Peyer's patch (tissue), 4 donors: Measurements from ENCODE around the gene SH3RF1.

Source experiments
- POLR2A ChIP-seq, 2 donors: fragments of 450-650 bp; IDR thresholded peaks; one replicate each; pipeline ENCODE4 v1.5.1; 2017; ENCODE audit warnings: antibody characterized with exemption in 2 of 2, mild to moderate bottlenecking in 2 of 2, moderate library complexity in 2 of 2
- TF ChIP-seq, protein P1 (sequence below), 6 experiments: fragments of 450-650 bp in 4 of 6; fragments of 200-600 bp in 2 of 6; sonication (generic) in 1 of 6; IDR thresholded peaks; one replicate each; pipeline ENCODE4 v1.5.1; 2017 to 2019; ENCODE audit warnings: antibody characterized with exemption in 6 of 6, mild to moderate bottlenecking in 3 of 6, moderate library complexity in 1 of 6

DNA sequence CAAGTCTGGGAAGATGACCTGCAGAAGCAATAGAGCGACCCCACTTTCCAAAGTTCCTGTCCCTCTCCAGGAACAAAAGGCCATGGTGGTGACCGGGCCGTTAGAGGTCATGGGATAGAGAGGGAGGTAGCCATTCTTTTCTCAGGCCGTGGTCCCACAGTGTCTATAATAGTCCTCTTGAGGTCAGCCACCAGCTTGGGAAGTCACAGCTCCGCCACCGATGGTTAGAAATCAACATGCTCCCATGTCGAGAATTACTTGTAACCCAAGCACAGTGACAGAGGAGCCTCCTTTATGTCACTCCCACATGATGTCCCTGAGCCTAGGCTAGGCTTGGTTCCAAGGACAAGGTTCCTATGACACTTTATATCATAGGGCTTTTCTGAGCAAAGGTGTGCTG, 212.4 kb downstream of the SH3RF1 start:
- TF ChIP-seq, protein P1, sequence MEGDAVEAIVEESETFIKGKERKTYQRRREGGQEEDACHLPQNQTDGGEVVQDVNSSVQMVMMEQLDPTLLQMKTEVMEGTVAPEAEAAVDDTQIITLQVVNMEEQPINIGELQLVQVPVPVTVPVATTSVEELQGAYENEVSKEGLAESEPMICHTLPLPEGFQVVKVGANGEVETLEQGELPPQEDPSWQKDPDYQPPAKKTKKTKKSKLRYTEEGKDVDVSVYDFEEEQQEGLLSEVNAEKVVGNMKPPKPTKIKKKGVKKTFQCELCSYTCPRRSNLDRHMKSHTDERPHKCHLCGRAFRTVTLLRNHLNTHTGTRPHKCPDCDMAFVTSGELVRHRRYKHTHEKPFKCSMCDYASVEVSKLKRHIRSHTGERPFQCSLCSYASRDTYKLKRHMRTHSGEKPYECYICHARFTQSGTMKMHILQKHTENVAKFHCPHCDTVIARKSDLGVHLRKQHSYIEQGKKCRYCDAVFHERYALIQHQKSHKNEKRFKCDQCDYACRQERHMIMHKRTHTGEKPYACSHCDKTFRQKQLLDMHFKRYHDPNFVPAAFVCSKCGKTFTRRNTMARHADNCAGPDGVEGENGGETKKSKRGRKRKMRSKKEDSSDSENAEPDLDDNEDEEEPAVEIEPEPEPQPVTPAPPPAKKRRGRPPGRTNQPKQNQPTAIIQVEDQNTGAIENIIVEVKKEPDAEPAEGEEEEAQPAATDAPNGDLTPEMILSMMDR (IDR thresholded peaks at IDR 0.05): no peak
- TF ChIP-seq POLR2A (IDR thresholded peaks at IDR 0.05): no peak
